Left ventricle myocardium inferior (tissue), 1 donor: ENCODE results near the gene NSUN3. TPM values are rescaled to one million over a fixed set of nuclear protein-coding genes. Genes with fewer than 3 reads are reported as not detected.

Experiments used
- DNase-seq: peaks from one replicate; pipeline ENCODE4 v3.0.0-alpha.2; 2020
- H3K27ac ChIP-seq: fragments of 200-600 bp; replicated peaks from 2 replicates; pipeline ENCODE4 v1.8.0; 2021
- H3K27me3 ChIP-seq: fragments of 200-600 bp; 2 replicates; pipeline ENCODE4 v1.8.0; 2021; ENCODE audit warnings: low read depth
- H3K36me3 ChIP-seq: fragments of 200-600 bp; 2 replicates; pipeline ENCODE4 v1.8.0; 2021
- H3K4me1 ChIP-seq: fragments of 200-600 bp; 2 replicates; pipeline ENCODE4 v1.8.0; 2021
- H3K4me3 ChIP-seq: fragments of 200-600 bp; 2 replicates; pipeline ENCODE4 v1.8.0; 2021; ENCODE audit warnings: mild to moderate bottlenecking, moderate library complexity
- H3K9me3 ChIP-seq: fragments of 200-600 bp; replicated peaks from 2 replicates; pipeline ENCODE4 v1.8.0; 2021
- intact Hi-C: fragments of 100-400 bp; cut with micrococcal nuclease; formaldehyde crosslinking; loops from one replicate; pipeline ENCODE4 v1.11.0; 2022
- total RNA-seq: library from RNA; stranded (reverse); fragmentation: NEBNext Ultra II Directional; extraction: Animal tissue kit (Norgen Biotek cat#: 25700); gene quantifications from one replicate; pipeline ENCODE4 v1.2.1, GENCODE V29; 2021
- TF ChIP-seq, protein P1 (sequence below): fragments of 200-600 bp; IDR thresholded peaks from 2 replicates; pipeline ENCODE4 v1.8.0; 2021; ENCODE audit warnings: antibody characterized with exemption, mild to moderate bottlenecking, borderline replicate concordance
- donor health status: DM: no; HTN: yes; CAD: no; lungs with severe emphysema.

The NSUN3 gene
- total RNA-seq, 1 donor from 2014 or later: 5.9 TPM

- intact Hi-C loops: no loop called here
- H3K27ac ChIP-seq: no peak overlapping the region
- DNase-seq: no peak
- peaks cover 7% of the 10 kb centered on the region for H3K4me1 ChIP-seq
- no peaks in the 10 kb centered on the region for H3K27me3 ChIP-seq
- no peak overlapping the region for H3K4me3 ChIP-seq
- peaks cover 21% of the 10 kb centered on the region for H3K36me3 ChIP-seq
- no peaks in the 10 kb centered on the region for H3K9me3 ChIP-seq
- TF ChIP-seq, protein P1, sequence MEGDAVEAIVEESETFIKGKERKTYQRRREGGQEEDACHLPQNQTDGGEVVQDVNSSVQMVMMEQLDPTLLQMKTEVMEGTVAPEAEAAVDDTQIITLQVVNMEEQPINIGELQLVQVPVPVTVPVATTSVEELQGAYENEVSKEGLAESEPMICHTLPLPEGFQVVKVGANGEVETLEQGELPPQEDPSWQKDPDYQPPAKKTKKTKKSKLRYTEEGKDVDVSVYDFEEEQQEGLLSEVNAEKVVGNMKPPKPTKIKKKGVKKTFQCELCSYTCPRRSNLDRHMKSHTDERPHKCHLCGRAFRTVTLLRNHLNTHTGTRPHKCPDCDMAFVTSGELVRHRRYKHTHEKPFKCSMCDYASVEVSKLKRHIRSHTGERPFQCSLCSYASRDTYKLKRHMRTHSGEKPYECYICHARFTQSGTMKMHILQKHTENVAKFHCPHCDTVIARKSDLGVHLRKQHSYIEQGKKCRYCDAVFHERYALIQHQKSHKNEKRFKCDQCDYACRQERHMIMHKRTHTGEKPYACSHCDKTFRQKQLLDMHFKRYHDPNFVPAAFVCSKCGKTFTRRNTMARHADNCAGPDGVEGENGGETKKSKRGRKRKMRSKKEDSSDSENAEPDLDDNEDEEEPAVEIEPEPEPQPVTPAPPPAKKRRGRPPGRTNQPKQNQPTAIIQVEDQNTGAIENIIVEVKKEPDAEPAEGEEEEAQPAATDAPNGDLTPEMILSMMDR: no peak
Observed at GRCh38 chr3:94083261-94083660, 20.4 kb downstream of the NSUN3 start.

GRCh38 chr3:94089126-94089525 lies 26.3 kb downstream of the NSUN3 start:
- Histone ChIP-seq H3K27me3 (no peaks in the 10 kb centered on the region), H3K4me3 (no peak overlapping the region), H3K27ac (no peak overlapping the region), H3K9me3 (no peaks in the 10 kb centered on the region), H3K36me3 (peaks cover 48% of the 10 kb centered on the region), H3K4me1 (no peaks in the 10 kb centered on the region)
- intact Hi-C loops: no loop called here
- TF ChIP-seq, protein P1: no peak
- no peak for DNase-seq

- no peak for DNase-seq
- TF ChIP-seq, protein P1: no peak
- Histone ChIP-seq H3K9me3 (no peaks in the 10 kb centered on the region), H3K27ac (no peak overlapping the region), H3K4me3 (no peak overlapping the region), H3K36me3 (peaks cover 59% of the 10 kb centered on the region), H3K27me3 (no peaks in the 10 kb centered on the region), H3K4me1 (no peaks in the 10 kb centered on the region)
- intact Hi-C loops: no loop called here
Observed at GRCh38 chr3:94092086-94092485, 29.2 kb downstream of the NSUN3 start.

GRCh38 chr3:94093151-94093550 lies 30.3 kb downstream of the NSUN3 start:
- intact Hi-C loops: no loop called here
- Histone ChIP-seq H3K27me3 (no peaks in the 10 kb centered on the region), H3K27ac (no peak overlapping the region), H3K4me3 (no peak overlapping the region), H3K4me1 (no peaks in the 10 kb centered on the region), H3K9me3 (no peaks in the 10 kb centered on the region), H3K36me3 (peaks cover 66% of the 10 kb centered on the region)
- no peak for DNase-seq
- TF ChIP-seq, protein P1: no peak

DNA sequence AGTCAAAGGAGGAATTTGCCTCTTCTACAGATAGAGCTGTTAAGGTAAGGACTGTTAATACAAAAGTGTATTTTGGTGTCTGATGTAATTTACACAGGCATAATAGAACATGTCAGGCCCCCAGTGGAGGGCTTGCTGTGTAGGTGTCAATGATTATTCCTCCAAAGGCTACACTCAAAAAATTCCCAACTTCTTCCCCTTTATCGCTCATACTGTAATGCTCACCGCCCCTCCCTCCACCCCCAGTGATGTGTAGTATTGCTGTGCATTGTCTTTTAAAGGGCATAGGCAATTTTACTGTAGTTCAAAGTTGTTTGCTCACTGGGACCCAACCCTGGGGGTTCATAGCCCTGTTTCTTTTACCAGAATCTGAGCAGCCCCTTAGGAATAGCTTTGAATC lies 32.2 kb downstream of the NSUN3 start:
- Histone ChIP-seq H3K9me3 (no peaks in the 10 kb centered on the region), H3K27ac (no peak overlapping the region), H3K4me1 (no peaks in the 10 kb centered on the region), H3K36me3 (peaks cover 77% of the 10 kb centered on the region), H3K27me3 (no peaks in the 10 kb centered on the region), H3K4me3 (no peak overlapping the region)
- TF ChIP-seq, protein P1: no peak
- DNase-seq: no peak
- intact Hi-C loops: no loop called here

GRCh38 chr3:94098452-94098851 lies 35.6 kb downstream of the NSUN3 start:
- no peak overlapping the region for H3K27ac ChIP-seq
- H3K4me3 ChIP-seq: no peak overlapping the region
- no peaks in the 10 kb centered on the region for H3K27me3 ChIP-seq
- intact Hi-C loops: no loop called here
- DNase-seq: no peak
- no peaks in the 10 kb centered on the region for H3K4me1 ChIP-seq
- no peaks in the 10 kb centered on the region for H3K9me3 ChIP-seq
- H3K36me3 ChIP-seq: peaks cover 77% of the 10 kb centered on the region
- TF ChIP-seq, protein P1: no peak
